Right lobe of liver (tissue), 6 donors: ENCODE measurements around the gene LEP. TPM values are rescaled to one million over a fixed set of nuclear protein-coding genes. Genes with fewer than 3 reads are reported as not detected.
"Not testable (repeated sequence)": the region's sequence is repeated elsewhere in the genome, so short reads cannot be mapped to it uniquely, and the experiment has no call there.

Experiments
- ATAC-seq, 4 donors: fragments of 200-7000 bp; cut with Tn5 transposase; one replicate each; pipeline ENCODE4 v1.9.1; 2020; ENCODE audit warnings: mild to moderate bottlenecking in 4 of 4, moderate library complexity in 4 of 4
- DNase-seq, 3 donors: peaks; one replicate each; pipeline ENCODE4 v3.0.0-alpha.2; 2020
- H3K27ac ChIP-seq, 3 donors: fragments of 200-600 bp; one replicate each; pipeline ENCODE4 v1.8.0; 2022
- H3K27me3 ChIP-seq, 2 donors: fragments of 200-600 bp; one replicate each; pipeline ENCODE4 v1.8.0; 2022
- H3K36me3 ChIP-seq, 4 donors: fragments of 200-600 bp; sonication (generic) in 1 of 4; one replicate each; pipeline versions ENCODE4 v1.5.1 to v1.8.0; 2017 to 2022; ENCODE audit warnings: control low read depth in 1 of 4
- H3K4me1 ChIP-seq, 4 donors: fragments of 200-600 bp; sonication (generic) in 1 of 4; one replicate each; pipeline versions ENCODE4 v1.5.1 to v1.8.0; 2017 to 2022; ENCODE audit warnings: control low read depth in 1 of 4
- H3K4me3 ChIP-seq, 3 donors: fragments of 200-600 bp; one replicate each; pipeline ENCODE4 v1.8.0; 2022
- H3K9me3 ChIP-seq, 4 donors: fragments of 200-600 bp; sonication (generic) in 1 of 4; one replicate each; pipeline versions ENCODE4 v1.5.1 to v1.8.0; 2017 to 2022; ENCODE audit warnings: control low read depth in 1 of 4
- CTCF ChIP-seq, 4 donors: fragments of 200-600 bp in 3 of 4; fragments of 450-650 bp in 1 of 4; IDR thresholded peaks; one replicate each; pipeline versions ENCODE4 v1.5.1 to v1.8.0; 2016 to 2022; ENCODE audit warnings: antibody characterized with exemption in 4 of 4, mild to moderate bottlenecking in 2 of 4
- POLR2A ChIP-seq: fragments of 450-650 bp; IDR thresholded peaks from one replicate; pipeline ENCODE4 v1.6.1; 2017; ENCODE audit warnings: antibody characterized with exemption, mild to moderate bottlenecking
- WGBS: methylation state at CpG from one replicate; pipeline ENCODE4 v1.1.6; 2018; ENCODE audit warnings: low coverage, low lambda C conversion rate; ENCODE audit not compliant: insufficient coverage; ENCODE audit errors: missing lambda C conversion rate; 5-methylcytosine and 5-hydroxymethylcytosine counted together
- intact Hi-C, 2 donors: fragments of 100-400 bp; cut with DNase I; formaldehyde crosslinking; loops; one replicate each; pipeline versions ENCODE4 v1.11.2 to v1.14.1; 2022
- total RNA-seq, 6 experiments: library from RNA; depleted of rRNA in 2 of 6; stranded (reverse); fragments of >200 nt in 2 of 6; fragmentation: NEBNext Ultra II Directional in 3 of 6; extraction: Animal tissue kit (Norgen Biotek cat#: 25700) in 3 of 6; gene quantifications; one replicate each; pipeline versions ENCODE4 v1.1.0 to v1.2.4, GENCODE V29; 2016 to 2023
- donor health status: DM: no; HTN: yes; CAD: no.
- donor health status: DM: no; HTN: no; CAD: no.
- donor health status: DM: no; HTN: no; CAD: no.
- donor health status: DM: no; HTN: yes; CAD: no.
- donor health status: DM: no; HTN: yes; CAD: no.

LEP gene
- total RNA-seq, 6 experiments from 2014 or later = not detected

- no peaks in the 10 kb centered on the region for H3K9me3 ChIP-seq
- H3K27me3 ChIP-seq = peaks cover 0 to 3% of the 10 kb centered on the region in 2 donors
- H3K27ac ChIP-seq = no peak overlapping the region
- no peaks in the 10 kb centered on the region for H3K36me3 ChIP-seq
- intact Hi-C loops = no loop called here
- DNase-seq (no peak), ATAC-seq (no peak)
- H3K4me3 ChIP-seq = no peak overlapping the region
- TF ChIP-seq POLR2A = no peak
- TF ChIP-seq CTCF (IDR thresholded peaks at IDR 0.05) = no peak
- WGBS = 65% methylated on average over 2 of the region's 4 CpGs
- peaks cover 0 to 27% (median 0%) of the 10 kb centered on the region in 4 donors for H3K4me1 ChIP-seq
Observed at GRCh38 chr7:128275681-128276080, 34.6 kb downstream of the LEP start.

- Histone ChIP-seq H3K36me3 (no peaks in the 10 kb centered on the region), H3K27me3 (no peaks in the 10 kb centered on the region), H3K4me3 (no peak overlapping the region), H3K9me3 (no peaks in the 10 kb centered on the region), H3K4me1 (peaks cover 0 to 16% (median 0%) of the 10 kb centered on the region in 4 donors), H3K27ac (no peak overlapping the region)
- ATAC-seq (no peak), DNase-seq (no peak)
- 80% methylated on average over 1 of the region's 1 CpG for WGBS
- intact Hi-C loops = no loop called here
- TF ChIP-seq POLR2A (no peak), CTCF (IDR thresholded peaks at IDR 0.05) (no peak)
Observed at GRCh38 chr7:128278366-128278765, 37.3 kb downstream of the LEP start.

GRCh38 chr7:128279124-128279713 is 38.1 kb downstream of the LEP start:
- no peak overlapping the region for H3K4me3 ChIP-seq
- H3K4me1 ChIP-seq = peaks cover 0 to 14% (median 0%) of the 10 kb centered on the region in 4 donors
- H3K27ac ChIP-seq = no peak overlapping the region
- 77% methylated on average over 6 of the region's 6 CpGs for WGBS
- intact Hi-C loops = no loop called here
- no peak for ATAC-seq
- no peaks in the 10 kb centered on the region for H3K27me3 ChIP-seq
- H3K36me3 ChIP-seq = no peaks in the 10 kb centered on the region
- DNase-seq = no peak
- no peaks in the 10 kb centered on the region for H3K9me3 ChIP-seq
- TF ChIP-seq POLR2A (no peak), CTCF (IDR thresholded peaks at IDR 0.05) (no peak)

GRCh38 chr7:128280451-128280850 is 39.4 kb downstream of the LEP start:
- H3K27me3 ChIP-seq, H3K27ac ChIP-seq, DNase-seq, ATAC-seq, H3K36me3 ChIP-seq, intact Hi-C loops, H3K4me1 ChIP-seq, H3K9me3 ChIP-seq, H3K4me3 ChIP-seq: not testable (repeated sequence)
- WGBS = 78% methylated on average over 1 of the region's 1 CpG

- DNase-seq (no peak), ATAC-seq (no peak)
- H3K27ac ChIP-seq = no peak overlapping the region
- no peaks in the 10 kb centered on the region for H3K4me1 ChIP-seq
- H3K4me3 ChIP-seq = no peak overlapping the region
- TF ChIP-seq CTCF (IDR thresholded peaks at IDR 0.05) = no peak
- no peak for TF ChIP-seq POLR2A
- no peaks in the 10 kb centered on the region for H3K9me3 ChIP-seq
- 83% methylated on average over 4 of the region's 4 CpGs for WGBS
- no peaks in the 10 kb centered on the region for H3K27me3 ChIP-seq
- H3K36me3 ChIP-seq = no peaks in the 10 kb centered on the region
- intact Hi-C loops = no loop called here
Observed at GRCh38 chr7:128281605-128282380, 40.7 kb downstream of the LEP start.
